OCI-LY7 (cell line): ENCODE measurements around the gene CRYBG1. TPM values are rescaled to one million over a fixed set of nuclear protein-coding genes. Genes with fewer than 3 reads are reported as not detected.

Source experiments
- BruUV-seq: library from RNA; stranded (reverse); fragments of 400-500 nt; replicated peaks from 2 replicates; lab custom pipeline; 2021; lab: Mats Ljungman, UMichigan
- CTCF ChIA-PET: fragments of 300-600 bp; sonication (Branson Sonifier 250); formaldehyde crosslinking; loops from one replicate; lab custom pipeline; 2022; ENCODE audit warnings: antibody characterized with exemption; ENCODE audit not compliant: unreplicated experiment; lab: Charles Lee
- POLR2A ChIA-PET: fragments of 300-600 bp; sonication (Branson Sonifier 250); formaldehyde crosslinking; loops from one replicate; lab custom pipeline; 2022; ENCODE audit warnings: antibody characterized with exemption; lab: Charles Lee
- DNase-seq: peaks from one replicate; pipeline ENCODE4 v3.0.0-alpha.2; 2015; ENCODE audit warnings: low spot score
- H2AFZ ChIP-seq: fragments of 200-600 bp; sonication (generic), shearing (Covaris generic); 2 replicates; pipeline ENCODE4 v1.6.1; 2014; ENCODE audit warnings: mild to moderate bottlenecking, antibody characterized with exemption, low read length, moderate library complexity
- H3K27ac ChIP-seq: fragments of 200-600 bp; sonication (generic); 2 replicates; pipeline ENCODE4 v1.5.1; 2014; ENCODE audit warnings: mixed run types, low read depth, mild to moderate bottlenecking, moderate library complexity, low read length, inconsistent platforms; ENCODE audit not compliant: poor library complexity, severe bottlenecking
- H3K36me3 ChIP-seq: fragments of 200-600 bp; sonication (generic); 2 replicates; pipeline ENCODE4 v1.6.1; 2014; ENCODE audit warnings: mild to moderate bottlenecking, antibody characterized with exemption, low read length, moderate library complexity, mixed read lengths; ENCODE audit not compliant: insufficient read depth
- H3K4me1 ChIP-seq: fragments of 200-600 bp; sonication (generic); 2 replicates; pipeline ENCODE4 v1.5.1; 2014; ENCODE audit warnings: mild to moderate bottlenecking, low read length; ENCODE audit not compliant: insufficient read depth, poor library complexity, severe bottlenecking
- H3K4me2 ChIP-seq: fragments of 200-600 bp; sonication (generic); 2 replicates; pipeline ENCODE4 v1.6.1; 2014; ENCODE audit warnings: mild to moderate bottlenecking, low read length
- H3K4me3 ChIP-seq: fragments of 200-600 bp; sonication (generic); 2 replicates; pipeline ENCODE4 v1.5.1; 2014; ENCODE audit warnings: mild to moderate bottlenecking, low read depth, low read length; ENCODE audit not compliant: poor library complexity, severe bottlenecking
- H3K79me2 ChIP-seq: fragments of 200-600 bp; sonication (generic); 2 replicates; pipeline ENCODE4 v1.6.1; 2016; ENCODE audit warnings: low read depth, mild to moderate bottlenecking, low read length, moderate library complexity, mixed read lengths; ENCODE audit not compliant: insufficient read depth
- H3K9me2 ChIP-seq: fragments of 200-600 bp; sonication (generic); 2 replicates; pipeline ENCODE4 v1.6.1; 2016; ENCODE audit warnings: mild to moderate bottlenecking, low read length, mixed read lengths; ENCODE audit not compliant: insufficient read depth
- H3K9me3 ChIP-seq: fragments of 200-600 bp; sonication (generic); 2 replicates; pipeline ENCODE4 v1.6.1; 2014; ENCODE audit warnings: mild to moderate bottlenecking, mixed run types, low read length, mixed read lengths
- H4K20me1 ChIP-seq: fragments of 200-600 bp; sonication (generic); 2 replicates; pipeline ENCODE4 v1.6.1; 2014; ENCODE audit warnings: mild to moderate bottlenecking, antibody characterized with exemption, low read length, moderate library complexity, mixed read lengths; ENCODE audit not compliant: insufficient read depth
- CTCF ChIP-seq: fragments of 200-600 bp; sonication (generic); conservative IDR thresholded peaks from 2 replicates; pipeline ENCODE4 v1.5.1; 2014; ENCODE audit warnings: mild to moderate bottlenecking, antibody characterized with exemption, low read length, moderate library complexity, mixed read lengths
- EZH2phosphoT487 ChIP-seq: fragments of 200-600 bp; sonication (generic); IDR thresholded peaks from 2 replicates; pipeline ENCODE4 v1.6.1; 2018; ENCODE audit warnings: low read depth, borderline replicate concordance, mild to moderate bottlenecking, mixed run types, antibody characterized with exemption, low read length, moderate library complexity, mixed read lengths
- intact Hi-C: fragments of 100-400 bp; cut with micrococcal nuclease; formaldehyde crosslinking; loops from one replicate; pipeline ENCODE4 v1.10.0; 2022; ENCODE audit not compliant: unreplicated experiment
- total RNA-seq, 2 experiments: library from RNA; depleted of rRNA in 1 of 2; stranded (reverse); fragments of >200 nt in 1 of 2; shearing (Covaris generic) in 1 of 2; gene quantifications; 2 replicates each; pipeline ENCODE4 v1.2.3, GENCODE V29; 2014 to 2022

CRYBG1 gene
- total RNA-seq, 2 experiments from 2014 or later = 41.7 to 66.2 TPM

DNA sequence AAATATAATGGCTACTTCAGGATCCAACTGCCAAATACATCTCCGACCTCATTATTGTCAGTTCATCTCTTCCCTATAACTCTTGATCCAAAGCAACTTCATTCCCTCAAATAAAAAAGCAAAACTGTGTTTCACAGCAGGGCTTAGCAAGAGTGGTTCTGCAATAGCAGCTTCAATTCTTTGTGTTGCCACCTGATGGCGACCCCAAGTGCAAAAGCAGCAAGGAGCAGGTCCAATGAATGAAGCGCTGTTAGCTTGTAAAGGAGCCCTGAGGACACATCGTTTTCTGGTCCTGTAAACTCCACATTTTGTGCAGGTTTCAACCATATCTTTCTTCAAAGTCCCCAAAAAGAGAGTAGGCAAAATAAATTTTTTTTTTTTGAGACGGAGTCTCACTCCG is 249.2 kb downstream of the CRYBG1 start:
- CTCF ChIA-PET = interaction anchor here (0.6 to 0.8 kb wide), 2 partner anchors 26 to 50 kb away, joined by 3 to 4 read pairs; no protein-coding TSS in a partner anchor
- BruUV-seq = no TSS peak
- H3K9me2 ChIP-seq = no peaks in the 10 kb centered on the region
- POLR2A ChIA-PET = interaction anchor here (0.6 to 14.6 kb wide), 8 partner anchors 9 to 424 kb away, joined by 3 to 295 read pairs (median 4); partner anchors contain the start of genes CD24, QRSL1 and RTN4IP1
- peak; percentile 82 for DNase-seq
- no peak overlapping the region for H2AFZ ChIP-seq
- H3K9me3 ChIP-seq = peaks cover 14% of the 10 kb centered on the region; the same call in 1 of the 2 replicates
- peaks cover 62% of the 10 kb centered on the region for H3K4me1 ChIP-seq
- no peaks in the 10 kb centered on the region for H4K20me1 ChIP-seq
- TF ChIP-seq CTCF (peak; percentile 84), EZH2phosphoT487 (no peak)
- H3K27ac ChIP-seq = peak overlapping the region; percentile 23
- peaks cover 41% of the 10 kb centered on the region; the same call in 1 of the 2 replicates for H3K79me2 ChIP-seq
- intact Hi-C loops = loop anchor here (1.0 to 5.0 kb wide), 4 partner anchors 17 to 93 kb away; no protein-coding TSS in a partner anchor
- peak overlapping the region; percentile 9; the same call in 1 of the 2 replicates for H3K4me2 ChIP-seq
- peaks cover 89% of the 10 kb centered on the region for H3K36me3 ChIP-seq
- H3K4me3 ChIP-seq = no peak overlapping the region

GRCh38 chr6:106611030-106611429 is 250.5 kb downstream of the CRYBG1 start:
- H4K20me1 ChIP-seq = no peaks in the 10 kb centered on the region
- peak overlapping the region; percentile 39 for H3K27ac ChIP-seq
- H3K4me2 ChIP-seq = peak overlapping the region; percentile 22; the same call in 1 of the 2 replicates
- no TSS peak for BruUV-seq
- TF ChIP-seq CTCF = no peak
- TF ChIP-seq EZH2phosphoT487 = no peak
- ChIA-PET CTCF (no interaction called here), POLR2A (interaction anchor here (0.8 to 14.6 kb wide), 7 partner anchors 11 to 363 kb away, joined by 3 to 295 read pairs (median 3); partner anchors contain the start of genes CD24, QRSL1 and RTN4IP1)
- H3K4me3 ChIP-seq = no peak overlapping the region
- intact Hi-C loops = loop anchor here (2.0 to 5.0 kb wide), 2 partner anchors 16 to 56 kb away; no protein-coding TSS in a partner anchor
- peaks cover 92% of the 10 kb centered on the region for H3K36me3 ChIP-seq
- peaks cover 14% of the 10 kb centered on the region; the same call in 1 of the 2 replicates for H3K9me3 ChIP-seq
- no peak overlapping the region for H2AFZ ChIP-seq
- peaks cover 48% of the 10 kb centered on the region; the same call in 1 of the 2 replicates for H3K79me2 ChIP-seq
- H3K4me1 ChIP-seq = peaks cover 74% of the 10 kb centered on the region
- H3K9me2 ChIP-seq = no peaks in the 10 kb centered on the region
- no peak for DNase-seq
